SU-DHL-6 (cell line): ENCODE results near the gene AOAH.

Experiments
- CTCF ChIP-seq: fragments of 200-600 bp; sonication (generic); IDR thresholded peaks from one replicate; pipeline ENCODE4 v1.5.1; 2017; ENCODE audit warnings: antibody characterized with exemption, mild to moderate bottlenecking, low read length, moderate library complexity; ENCODE audit not compliant: insufficient read depth, poor library complexity, severe bottlenecking
- EZH2phosphoT487 ChIP-seq: fragments of 200-600 bp; sonication (generic), shearing (Covaris generic); conservative IDR thresholded peaks from 2 replicates; pipeline ENCODE4 v1.6.1; 2018; ENCODE audit warnings: mild to moderate bottlenecking, antibody characterized with exemption, low read length, moderate library complexity, mixed read lengths

- no peak for TF ChIP-seq CTCF
- no peak for TF ChIP-seq EZH2phosphoT487
Measured at GRCh38 chr7:36750451-36750850, 26.2 kb upstream of the AOAH start.
